Aorta (tissue), 5 donors: Measurements from ENCODE around the gene COX6A2. TPM values are rescaled to one million over a fixed set of nuclear protein-coding genes. Genes with fewer than 3 reads are reported as not detected.

Experiments
- ATAC-seq: fragments of 200-7000 bp; cut with Tn5 transposase; one replicate; pipeline ENCODE4 v1.9.1; 2022; ENCODE audit warnings: moderate library complexity; ENCODE audit not compliant: low FRiP score
- DNase-seq, 2 donors: peaks; one replicate each; pipeline ENCODE4 v3.0.0-alpha.2; 2020
- H3K27ac ChIP-seq, 2 donors: one replicate each; pipeline ENCODE4 v1.5.1; 2013; ENCODE audit warnings: low read length in 2 of 2, mild to moderate bottlenecking in 2 of 2, moderate library complexity in 2 of 2, control low read depth in 1 of 2, inconsistent platforms in 1 of 2, low read depth in 1 of 2
- H3K27me3 ChIP-seq, 2 donors: one replicate each; pipeline ENCODE4 v1.6.1; 2013; ENCODE audit warnings: control low read depth in 1 of 2, low read length in 1 of 2, mild to moderate bottlenecking in 1 of 2, moderate library complexity in 1 of 2; ENCODE audit not compliant: insufficient read depth in 2 of 2, control insufficient read depth in 1 of 2
- H3K36me3 ChIP-seq, 2 donors: one replicate each; pipeline ENCODE4 v1.6.1; 2013; ENCODE audit warnings: control low read depth in 1 of 2, low read length in 1 of 2, mild to moderate bottlenecking in 1 of 2; ENCODE audit not compliant: insufficient read depth in 2 of 2, control insufficient read depth in 1 of 2
- H3K4me1 ChIP-seq, 2 donors: one replicate each; pipeline ENCODE4 v1.6.1; 2013; ENCODE audit warnings: low read length in 2 of 2, control low read depth in 1 of 2, mild to moderate bottlenecking in 1 of 2, moderate library complexity in 1 of 2; ENCODE audit not compliant: insufficient read depth in 2 of 2, control insufficient read depth in 1 of 2
- H3K4me3 ChIP-seq, 2 donors: one replicate each; pipeline ENCODE4 v1.5.1; 2013; ENCODE audit warnings: low read length in 2 of 2, control low read depth in 1 of 2, mild to moderate bottlenecking in 1 of 2
- H3K9me3 ChIP-seq: one replicate; pipeline ENCODE4 v1.6.1; 2013; ENCODE audit warnings: mild to moderate bottlenecking, low read length; ENCODE audit not compliant: control insufficient read depth
- WGBS, 2 donors: extraction: QIAGEN DNeasy Blood & Tissue Kit; methylation state at CpG; one replicate each; pipeline ENCODE4 v1.1.7; 2013; 5-methylcytosine and 5-hydroxymethylcytosine counted together
- intact Hi-C, 2 donors: fragments of 100-400 bp; cut with DNase I; formaldehyde crosslinking; loops; one replicate each; pipeline versions ENCODE4 v1.14.2 to v1.15.0; 2022
- polyA plus RNA-seq, 2 donors: library from polyadenylated mRNA; stranded (reverse); fragments of 200-250 nt; gene quantifications; one replicate each; pipeline ENCODE4 v1.2.3, GENCODE V29; 2013
- total RNA-seq, 2 donors: library from RNA; stranded (reverse); fragmentation: NEBNext Ultra II Directional; extraction: Animal tissue kit (Norgen Biotek cat#: 25700); gene quantifications; one replicate each; pipeline ENCODE4 v1.2.1, GENCODE V29; 2021
- donor health status: healthy with polysubstance abuse.
- donor health status: Bipolar disorder and iron deficiency.
- donor health status: DM: no; HTN: no; CAD: no.
- donor health status: DM: no; HTN: no; CAD: no.
- donor health status: DM: yes; HTN: yes; CAD: no.

COX6A2 gene
- total and polyA plus RNA-seq, 4 donors: 3.0 to 10.6 TPM; not detected in 2

DNA sequence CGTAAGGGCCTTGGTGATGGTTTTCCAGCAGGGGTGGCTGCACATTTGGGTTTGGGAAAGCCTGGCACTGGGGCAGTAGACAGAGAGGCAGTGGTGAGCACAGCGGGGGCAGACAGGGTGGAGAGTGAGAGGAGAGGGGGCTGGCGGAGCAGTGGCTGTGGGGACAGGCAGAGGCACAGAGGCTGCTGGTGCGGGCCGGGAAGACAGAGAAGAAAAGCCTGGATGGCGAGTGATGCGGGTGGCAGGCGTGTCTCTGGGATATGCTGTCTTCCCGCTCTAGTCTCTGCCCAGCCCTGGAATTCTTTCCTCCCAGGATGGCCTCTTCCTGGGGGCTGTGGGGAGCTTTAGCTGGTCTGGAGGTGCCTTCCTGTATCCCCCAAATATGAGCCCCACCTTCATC is 18.1 kb downstream of the COX6A2 start:
- WGBS, 2 donors: 71 to 76% methylated on average over 9 of the region's 9 CpGs
- intact Hi-C loops: no loop called here

DNA sequence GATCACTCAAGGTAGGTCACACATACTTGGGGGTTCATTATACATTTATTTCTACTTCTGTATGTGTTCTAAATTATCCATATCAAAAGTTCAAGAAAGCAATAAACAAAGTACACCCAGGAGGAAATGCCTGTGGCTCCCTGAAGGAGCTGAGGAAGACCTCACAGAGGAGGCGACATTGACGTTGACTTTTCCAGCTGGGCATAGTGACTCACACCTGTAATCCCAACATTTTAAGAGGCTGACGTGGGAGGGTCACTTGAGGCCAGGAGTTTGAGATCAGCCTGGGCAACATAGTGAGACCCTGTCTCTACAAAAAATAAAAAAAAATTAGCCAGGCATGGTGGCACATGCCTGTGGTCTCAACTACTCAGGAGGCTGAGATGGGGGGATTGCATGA is 18.7 kb downstream of the COX6A2 start:
- Histone ChIP-seq H3K4me1 (no peaks in the 10 kb centered on the region), H3K9me3 (no peaks in the 10 kb centered on the region), H3K27ac (no peak overlapping the region), H3K27me3 (no peaks in the 10 kb centered on the region), H3K4me3 (no peak overlapping the region), H3K36me3 (no peaks in the 10 kb centered on the region)
- no peak for ATAC-seq
- DNase-seq: no peak
- intact Hi-C loops: no loop called here
- 62 to 65% methylated on average over 3 of the region's 3 CpGs for WGBS, 2 donors

More for the DNA sequence above, 18.1 kb downstream of the COX6A2 start:
- no peaks in the 10 kb centered on the region for H3K4me1 ChIP-seq
- no peaks in the 10 kb centered on the region for H3K36me3 ChIP-seq
- no peak overlapping the region for H3K4me3 ChIP-seq
- no peak overlapping the region for H3K27ac ChIP-seq
- no peaks in the 10 kb centered on the region for H3K27me3 ChIP-seq
- no peaks in the 10 kb centered on the region for H3K9me3 ChIP-seq
- no peak for DNase-seq
- ATAC-seq: no peak

GRCh38 chr16:31407406-31407805 is 20.8 kb downstream of the COX6A2 start:
- ATAC-seq: no peak
- H3K4me1 ChIP-seq: no peaks in the 10 kb centered on the region
- WGBS, 2 donors: 78 to 82% methylated on average over 8 of the region's 8 CpGs
- DNase-seq: no peak
- H3K27ac ChIP-seq: no peak overlapping the region
- no peaks in the 10 kb centered on the region for H3K27me3 ChIP-seq
- no peaks in the 10 kb centered on the region for H3K9me3 ChIP-seq
- intact Hi-C loops: no loop called here
- H3K36me3 ChIP-seq: no peaks in the 10 kb centered on the region
- no peak overlapping the region for H3K4me3 ChIP-seq

GRCh38 chr16:31404353-31405064 is 23.7 kb downstream of the COX6A2 start:
- Histone ChIP-seq H3K27ac (no peak overlapping the region), H3K36me3 (no peaks in the 10 kb centered on the region), H3K4me1 (no peaks in the 10 kb centered on the region), H3K27me3 (no peaks in the 10 kb centered on the region), H3K4me3 (no peak overlapping the region), H3K9me3 (peaks cover 2% of the 10 kb centered on the region)
- no peak for DNase-seq
- WGBS, 2 donors: 65 to 68% methylated on average over 9 of the region's 9 CpGs
- intact Hi-C loops: no loop called here
- no peak for ATAC-seq

GRCh38 chr16:31403590-31404352 is 24.4 kb downstream of the COX6A2 start:
- DNase-seq (no peak), ATAC-seq (no peak)
- WGBS, 2 donors: 82 to 85% methylated on average over 21 of the region's 21 CpGs
- Histone ChIP-seq H3K36me3 (no peaks in the 10 kb centered on the region), H3K27ac (no peak overlapping the region), H3K4me3 (no peak overlapping the region), H3K27me3 (no peaks in the 10 kb centered on the region), H3K4me1 (no peaks in the 10 kb centered on the region), H3K9me3 (peaks cover 6% of the 10 kb centered on the region)
- intact Hi-C loops: no loop called here

DNA sequence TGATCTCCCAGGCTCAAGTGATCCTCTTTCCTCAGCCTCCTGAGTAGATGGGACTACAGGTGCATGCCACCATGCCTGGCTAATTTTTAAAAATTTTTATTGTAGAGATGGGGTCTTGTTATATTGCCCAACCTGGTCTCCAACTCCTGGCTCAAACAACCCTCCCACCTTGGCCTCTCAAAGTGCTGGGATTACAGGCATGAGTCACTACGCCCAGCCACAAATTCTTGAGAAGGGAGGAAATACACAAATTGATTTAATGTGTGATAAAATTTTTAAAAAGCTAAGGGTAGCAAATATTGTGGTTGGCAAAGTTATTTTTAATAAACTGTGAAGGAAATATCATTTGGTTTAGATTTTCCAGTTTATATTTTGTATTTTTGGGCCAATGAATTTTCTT is 25.5 kb downstream of the COX6A2 start:
- no peak for DNase-seq
- intact Hi-C loops: no loop called here
- WGBS, 2 donors: 59 to 71% methylated on average over 1 of the region's 1 CpG
- Histone ChIP-seq H3K4me3 (no peak overlapping the region), H3K4me1 (no peaks in the 10 kb centered on the region), H3K27ac (no peak overlapping the region), H3K9me3 (peaks cover 6% of the 10 kb centered on the region), H3K36me3 (no peaks in the 10 kb centered on the region), H3K27me3 (no peaks in the 10 kb centered on the region)
- no peak for ATAC-seq

GRCh38 chr16:31401436-31401835 is 26.7 kb downstream of the COX6A2 start:
- intact Hi-C loops: no loop called here
- H3K4me3 ChIP-seq: no peak overlapping the region
- H3K27ac ChIP-seq: no peak overlapping the region
- DNase-seq (no peak), ATAC-seq (no peak)
- 74 to 80% methylated on average over 11 of the region's 11 CpGs for WGBS, 2 donors
- no peaks in the 10 kb centered on the region for H3K36me3 ChIP-seq
- H3K9me3 ChIP-seq: peaks cover 6% of the 10 kb centered on the region
- no peaks in the 10 kb centered on the region for H3K27me3 ChIP-seq
- H3K4me1 ChIP-seq: no peaks in the 10 kb centered on the region

DNA sequence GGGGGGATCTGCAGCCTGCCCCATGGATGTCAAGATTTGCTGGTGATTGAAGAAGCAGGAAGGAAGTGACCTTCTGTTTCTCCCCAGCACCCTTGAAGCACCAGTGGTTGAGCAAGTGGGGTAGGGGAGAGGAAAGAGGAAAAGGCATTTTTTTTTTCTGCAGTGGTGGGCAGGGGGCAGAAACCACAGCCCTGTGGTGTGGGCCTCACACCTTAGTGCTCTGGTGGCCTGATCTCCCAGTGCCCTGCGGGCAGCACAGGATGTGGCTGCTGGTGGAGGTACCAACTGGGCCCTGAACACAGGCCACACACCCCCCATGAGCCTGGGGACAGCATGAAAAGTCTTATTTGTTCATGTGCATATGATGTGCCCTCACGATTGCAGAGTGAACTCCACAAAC is 28.0 kb downstream of the COX6A2 start:
- DNase-seq (no peak), ATAC-seq (no peak)
- WGBS, 2 donors: 74 to 86% methylated on average over 2 of the region's 2 CpGs
- intact Hi-C loops: no loop called here
- Histone ChIP-seq H3K4me1 (no peaks in the 10 kb centered on the region), H3K27ac (no peak overlapping the region), H3K36me3 (no peaks in the 10 kb centered on the region), H3K4me3 (no peak overlapping the region), H3K27me3 (no peaks in the 10 kb centered on the region), H3K9me3 (peaks cover 6% of the 10 kb centered on the region)

DNA sequence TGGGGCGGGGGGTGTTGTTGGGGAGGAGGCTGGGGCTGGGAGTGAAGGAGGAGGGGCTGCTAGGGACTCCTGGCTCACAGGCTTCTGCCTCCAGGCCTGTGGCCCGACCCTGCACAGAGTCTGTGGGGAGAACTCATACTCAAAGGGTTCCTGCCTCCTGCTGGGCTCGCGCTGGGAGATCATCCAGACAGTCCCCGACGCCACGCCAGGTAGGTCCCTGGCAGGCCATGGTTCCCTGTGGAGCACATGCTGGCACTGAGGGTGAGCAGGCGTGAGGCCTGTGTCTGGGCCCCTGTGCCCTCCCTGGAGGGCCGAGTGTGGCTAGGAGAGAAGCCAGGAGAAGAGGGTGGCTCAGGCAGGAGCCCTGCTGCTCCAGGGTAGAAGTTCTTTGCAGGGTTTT is 30.5 kb downstream of the COX6A2 start:
- no peaks in the 10 kb centered on the region for H3K36me3 ChIP-seq
- no peak overlapping the region for H3K4me3 ChIP-seq
- no peaks in the 10 kb centered on the region for H3K4me1 ChIP-seq
- no peak overlapping the region for H3K27ac ChIP-seq
- H3K27me3 ChIP-seq: no peaks in the 10 kb centered on the region
- H3K9me3 ChIP-seq: peaks cover 6% of the 10 kb centered on the region
- intact Hi-C loops: no loop called here
- no peak for ATAC-seq
- 63 to 68% methylated on average over 9 of the region's 9 CpGs for WGBS, 2 donors
- peak in 1 of 2 donors; percentile 45 for DNase-seq
